ENCODE measurements around the gene KCNJ18.
"Not testable (repeated sequence)": the region's sequence is repeated elsewhere in the genome, so short reads cannot be mapped to it uniquely, and the experiment has no call there.

Gene KCNJ18

DNA sequence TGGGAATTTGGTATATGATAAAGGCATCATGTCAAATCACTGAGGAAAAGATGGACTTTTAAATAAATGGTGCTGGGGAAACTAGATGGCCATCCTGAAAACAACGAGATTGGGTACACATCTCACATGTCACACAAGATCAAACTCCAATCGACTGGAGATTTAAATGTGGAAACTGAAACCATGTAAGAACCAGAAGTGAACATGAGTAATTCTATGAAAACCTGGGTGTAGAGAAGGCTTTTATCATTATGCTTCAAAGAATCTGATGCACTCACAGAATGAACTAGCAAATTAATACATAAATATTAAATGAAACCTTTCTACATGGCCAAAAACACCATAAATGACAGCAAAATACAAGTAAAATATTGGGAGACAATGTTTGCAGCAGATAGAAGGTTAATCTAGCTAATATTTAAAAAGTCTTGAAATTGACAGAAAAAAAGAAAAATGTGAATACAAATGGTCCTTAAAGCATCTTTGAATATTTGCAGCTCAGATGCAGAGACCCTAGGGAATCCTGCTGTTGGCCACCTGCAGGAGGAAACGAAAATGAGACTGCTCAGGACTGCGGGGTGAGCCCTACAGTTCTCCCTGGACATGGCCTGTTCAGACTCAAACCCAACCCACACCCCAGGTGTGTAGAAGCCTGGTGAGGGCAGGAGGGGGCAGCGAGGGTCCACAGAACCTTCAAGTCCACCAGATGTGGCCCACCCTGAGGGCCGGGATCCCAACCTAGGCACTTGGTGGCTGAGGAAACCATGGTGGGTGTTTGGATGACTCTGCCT, 32.1 kb downstream of the KCNJ18 start:
- DNase-seq (ENCODE audit: low read depth in 2 of 2), result not testable (repeated sequence)

DNA sequence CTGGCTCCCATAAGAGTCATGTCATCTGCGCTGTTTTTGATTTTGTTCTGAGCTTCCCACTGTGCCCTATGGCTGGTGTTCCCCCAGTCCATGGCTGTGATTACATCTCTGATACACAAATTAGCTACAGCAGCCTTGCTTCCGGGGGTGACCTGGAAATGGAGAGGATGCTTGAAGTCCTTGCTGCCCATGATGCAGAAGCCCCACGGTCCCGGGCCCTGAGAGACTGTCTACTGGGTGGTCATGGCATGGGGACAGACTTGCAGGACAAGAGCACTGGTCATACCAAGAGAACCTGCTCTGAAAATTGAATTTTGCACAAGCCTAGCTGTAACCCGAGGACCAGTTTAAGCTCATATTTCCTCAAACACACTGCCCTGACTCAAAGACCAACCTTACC, 38.8 kb downstream of the KCNJ18 start:
- not testable (repeated sequence) for DNase-seq (ENCODE audit: low read depth in 2 of 2)

DNA sequence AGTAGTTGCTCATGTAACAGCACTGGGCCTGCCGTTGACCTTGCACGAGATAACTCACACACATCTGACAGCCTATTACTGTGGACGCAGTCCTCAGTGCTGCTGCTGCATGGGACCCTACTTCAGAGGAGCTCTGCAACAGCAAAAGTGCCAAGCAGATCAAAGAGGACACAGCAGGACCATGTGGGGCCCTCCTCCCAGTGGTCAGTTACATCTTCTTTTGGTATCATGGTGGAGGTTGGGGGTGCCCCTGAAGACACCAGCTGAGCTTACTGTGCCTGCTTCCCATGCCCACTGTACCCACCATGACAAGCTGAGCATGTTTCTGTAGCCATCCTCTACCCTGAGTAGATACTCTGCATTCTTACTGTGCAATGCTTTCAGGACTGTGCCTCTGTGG, 41.6 kb downstream of the KCNJ18 start:
- not testable (repeated sequence) for DNase-seq (ENCODE audit: low read depth in 2 of 2)

DNA sequence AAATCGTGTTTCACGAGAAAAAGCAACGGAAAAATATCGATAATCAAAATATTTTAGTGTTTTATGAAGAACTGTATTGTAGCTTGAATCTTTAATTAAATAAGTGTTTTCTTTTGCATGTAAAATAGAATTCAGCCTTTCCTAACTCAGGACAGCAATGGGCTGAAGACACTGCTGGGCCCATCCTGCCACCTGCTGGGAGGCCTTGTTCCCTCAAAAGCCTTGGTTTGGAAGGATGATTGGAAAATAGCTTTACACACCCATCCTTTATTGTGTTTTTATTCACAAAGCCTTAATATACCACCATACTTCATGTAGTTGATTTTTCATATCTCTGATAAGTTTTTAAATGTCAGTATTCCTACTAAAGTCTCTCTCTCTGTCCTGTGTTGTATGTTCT, 43.5 kb downstream of the KCNJ18 start:
- not testable (repeated sequence) for DNase-seq (ENCODE audit: low read depth in 2 of 2)

DNA sequence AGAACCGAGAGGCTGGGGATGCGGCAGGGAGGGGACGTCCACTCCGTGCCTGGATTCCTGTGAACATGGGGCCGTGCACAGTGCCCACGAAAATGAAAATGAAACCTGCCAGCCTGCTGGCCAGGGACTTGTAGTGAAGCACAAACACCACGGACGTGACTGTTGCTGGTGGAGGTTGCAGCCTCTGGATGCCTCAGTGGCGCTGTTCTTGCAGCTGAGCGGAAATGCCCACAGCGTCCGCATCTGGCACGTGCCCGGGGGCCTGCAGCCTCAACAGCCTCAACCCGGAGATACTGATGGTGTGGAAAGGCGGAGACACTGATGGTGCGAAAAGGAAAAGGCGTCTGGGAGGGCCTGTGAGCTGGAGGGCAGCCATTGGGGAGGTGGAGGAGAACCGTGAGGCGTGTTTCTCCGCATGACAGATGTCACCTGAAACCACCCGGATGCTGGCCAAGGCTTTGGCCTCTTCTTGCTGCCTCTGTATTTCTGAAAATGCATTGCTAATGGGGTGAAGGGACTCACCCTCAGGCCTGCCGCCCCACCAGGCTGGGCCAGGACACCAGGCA, 44.8 kb downstream of the KCNJ18 start:
- not testable (repeated sequence) for DNase-seq (ENCODE audit: low read depth in 2 of 2)

DNA sequence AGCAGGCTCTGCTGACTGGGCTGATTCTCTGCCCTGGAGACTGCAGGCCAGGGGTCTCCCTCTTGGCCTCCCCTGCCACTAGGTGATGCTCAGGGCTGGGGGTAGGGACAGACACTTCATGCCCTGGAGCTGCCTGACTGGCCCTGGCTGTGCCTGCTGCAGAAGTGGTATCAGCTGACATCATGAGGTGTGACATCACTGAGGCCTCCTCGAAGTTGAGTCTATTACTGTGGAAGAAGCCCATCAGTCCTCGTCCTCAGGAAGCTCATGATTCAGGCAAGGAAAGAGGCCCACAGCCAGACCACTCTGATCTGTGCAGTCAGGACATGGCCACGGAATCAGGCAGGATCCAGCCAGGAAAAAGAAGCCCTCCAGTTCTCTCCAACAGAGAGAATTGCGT, 45.9 kb downstream of the KCNJ18 start:
- DNase-seq (ENCODE audit: low read depth in 2 of 2), result not testable (repeated sequence)

DNA sequence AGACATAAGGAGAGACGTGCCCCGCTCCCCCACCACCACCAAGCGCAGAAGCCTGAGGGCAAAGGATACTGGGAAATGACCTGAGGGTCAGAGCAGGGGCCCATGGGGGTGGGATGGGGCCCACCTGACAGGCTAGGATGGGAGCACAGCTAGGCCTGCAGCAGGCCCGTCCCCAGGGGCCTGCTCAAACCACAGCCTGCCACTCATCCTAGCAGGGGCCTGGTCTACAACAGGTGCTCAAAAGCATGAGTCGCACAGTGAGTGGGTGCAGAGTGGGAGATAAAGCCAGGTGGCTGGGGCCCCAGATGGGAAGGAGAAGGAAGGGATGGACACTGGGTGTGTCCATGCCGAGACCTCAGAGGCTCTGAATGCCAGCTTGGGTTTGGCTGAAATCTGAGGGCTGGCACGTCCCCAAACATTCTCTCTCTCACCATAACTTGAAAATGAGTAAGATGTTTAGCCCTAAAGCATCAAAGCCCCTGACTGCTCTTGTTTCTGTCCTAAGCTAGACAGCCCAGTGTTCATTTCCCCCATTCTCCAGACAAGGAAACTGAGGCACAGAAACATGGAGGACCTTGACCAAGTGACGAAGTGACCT, 46.7 kb downstream of the KCNJ18 start:
- DNase-seq (ENCODE audit: low read depth in 2 of 2), result not testable (repeated sequence)

DNA sequence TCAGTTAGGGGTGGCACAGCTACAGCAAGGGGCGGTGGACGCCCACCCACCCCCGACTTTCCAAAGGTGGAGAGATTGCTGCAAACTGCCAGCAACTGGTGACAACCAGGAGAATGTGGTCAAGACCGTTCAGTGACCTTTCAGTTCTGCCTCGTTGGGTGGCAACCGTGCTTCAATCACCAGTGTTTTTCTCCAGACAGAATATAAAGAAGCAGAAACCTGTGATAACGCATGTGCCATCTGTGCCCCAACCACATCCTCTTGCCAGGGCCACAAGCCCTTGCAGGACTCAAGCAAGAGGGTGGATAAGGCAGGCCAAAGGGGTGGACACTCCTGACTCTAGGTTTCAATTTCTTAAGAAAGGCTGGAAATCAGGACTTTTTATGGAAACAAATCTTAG, 47.2 kb downstream of the KCNJ18 start:
- not testable (repeated sequence) for DNase-seq (ENCODE audit: low read depth in 2 of 2)

DNA sequence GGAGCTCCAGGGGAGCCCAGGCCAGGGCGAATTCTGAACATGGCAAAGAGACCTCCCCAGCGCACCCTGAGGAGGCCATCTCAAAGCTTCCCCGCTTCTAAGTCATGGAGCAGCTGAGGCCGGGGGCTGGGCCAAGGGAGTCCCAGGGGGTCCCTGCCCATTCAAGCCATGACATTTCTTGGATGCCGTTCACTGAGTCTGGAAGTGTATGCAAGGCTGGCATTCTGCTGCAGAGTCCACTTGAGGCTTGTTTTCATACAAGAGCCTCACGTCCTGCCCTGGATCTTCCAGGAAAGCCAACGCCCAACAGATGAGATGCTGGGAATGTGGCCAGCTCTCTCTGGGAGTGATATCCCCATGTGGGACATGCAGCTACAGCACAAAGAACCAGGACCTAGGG, 48.5 kb downstream of the KCNJ18 start:
- DNase-seq (ENCODE audit: low read depth in 2 of 2), result not testable (repeated sequence)

DNA sequence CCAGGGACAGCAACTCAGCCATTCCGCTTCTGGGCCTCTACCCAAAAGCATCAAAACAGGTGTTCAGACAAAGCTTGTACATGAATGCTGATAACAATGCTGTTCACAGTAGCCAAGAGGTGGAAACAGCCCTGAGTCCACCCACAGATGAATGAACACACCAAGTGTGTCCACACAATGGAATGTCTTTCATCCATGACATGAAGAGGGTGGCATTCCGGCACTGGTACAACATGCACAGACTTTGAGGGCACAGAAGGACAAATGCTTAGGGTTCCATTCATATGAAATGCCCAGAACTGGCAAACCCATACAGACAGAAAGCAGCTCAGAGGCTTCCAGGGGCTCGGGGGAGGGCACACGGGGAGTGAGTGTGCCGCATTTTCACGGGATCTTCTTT, 49.2 kb downstream of the KCNJ18 start:
- not testable (repeated sequence) for DNase-seq (ENCODE audit: low read depth in 2 of 2)

DNA sequence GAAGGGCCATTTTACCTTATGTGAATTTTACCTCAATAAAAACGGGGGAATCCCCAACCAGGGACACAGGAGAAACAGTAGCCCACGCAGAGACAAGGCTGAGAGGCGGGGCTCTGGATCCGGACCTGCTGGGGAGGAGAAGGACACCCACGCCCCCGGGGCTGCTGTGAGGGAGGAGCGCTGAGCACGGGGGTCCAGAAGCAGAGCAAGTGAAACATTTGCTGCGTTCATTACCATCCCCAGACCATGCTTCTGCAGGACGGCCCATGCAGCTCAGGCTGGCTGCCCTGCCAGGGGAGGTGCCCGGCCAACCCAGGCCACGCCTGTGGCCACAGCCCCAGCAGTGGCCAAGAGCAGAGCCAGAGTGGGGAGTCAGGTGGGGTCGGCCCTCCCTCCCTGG, 50.0 kb downstream of the KCNJ18 start:
- no peak for DNase-seq (ENCODE audit: low read depth in 2 of 2)

DNA sequence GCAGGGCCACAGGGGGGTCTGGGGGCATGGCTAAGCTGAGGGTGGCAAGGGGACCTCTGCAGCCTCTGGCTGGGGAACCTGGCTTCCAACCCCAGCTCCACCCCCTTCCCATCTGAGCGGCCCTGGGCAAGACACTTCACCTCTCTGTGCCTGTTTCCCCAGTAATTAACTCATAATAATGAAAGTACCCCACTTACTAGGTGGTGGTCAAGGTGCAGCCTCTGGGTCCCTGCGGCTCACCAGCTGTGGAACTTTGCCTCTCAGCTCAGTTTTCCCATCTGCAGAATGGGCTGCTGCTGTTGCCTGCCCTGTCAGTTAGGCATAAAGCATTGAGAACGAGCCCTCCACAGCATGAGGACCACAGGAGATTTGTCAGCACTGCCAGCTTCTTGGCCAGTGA, 51.8 kb downstream of the KCNJ18 start:
- DNase-seq (ENCODE audit: low read depth in 2 of 2), result not testable (repeated sequence)

DNA sequence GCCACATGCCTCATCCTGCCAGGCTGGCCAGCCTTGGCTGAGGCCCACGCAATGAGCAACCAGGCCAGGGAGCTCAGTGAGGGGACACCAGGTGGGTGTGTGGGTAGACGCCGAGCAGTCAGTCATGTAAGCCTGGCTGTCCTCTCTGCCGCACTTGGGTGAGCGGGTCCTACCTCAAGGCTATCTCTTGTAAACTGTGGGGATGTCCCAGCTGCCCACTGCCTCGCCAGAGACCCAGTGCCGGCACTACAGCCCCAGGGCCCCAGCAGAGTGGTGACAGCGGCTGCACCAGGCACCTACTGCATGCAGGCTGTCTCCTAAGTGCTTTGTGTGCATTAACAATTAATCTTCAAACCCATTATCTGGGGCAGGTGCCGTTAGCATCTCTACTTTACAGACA, 52.3 kb downstream of the KCNJ18 start:
- not testable (repeated sequence) for DNase-seq (ENCODE audit: low read depth in 2 of 2)

DNA sequence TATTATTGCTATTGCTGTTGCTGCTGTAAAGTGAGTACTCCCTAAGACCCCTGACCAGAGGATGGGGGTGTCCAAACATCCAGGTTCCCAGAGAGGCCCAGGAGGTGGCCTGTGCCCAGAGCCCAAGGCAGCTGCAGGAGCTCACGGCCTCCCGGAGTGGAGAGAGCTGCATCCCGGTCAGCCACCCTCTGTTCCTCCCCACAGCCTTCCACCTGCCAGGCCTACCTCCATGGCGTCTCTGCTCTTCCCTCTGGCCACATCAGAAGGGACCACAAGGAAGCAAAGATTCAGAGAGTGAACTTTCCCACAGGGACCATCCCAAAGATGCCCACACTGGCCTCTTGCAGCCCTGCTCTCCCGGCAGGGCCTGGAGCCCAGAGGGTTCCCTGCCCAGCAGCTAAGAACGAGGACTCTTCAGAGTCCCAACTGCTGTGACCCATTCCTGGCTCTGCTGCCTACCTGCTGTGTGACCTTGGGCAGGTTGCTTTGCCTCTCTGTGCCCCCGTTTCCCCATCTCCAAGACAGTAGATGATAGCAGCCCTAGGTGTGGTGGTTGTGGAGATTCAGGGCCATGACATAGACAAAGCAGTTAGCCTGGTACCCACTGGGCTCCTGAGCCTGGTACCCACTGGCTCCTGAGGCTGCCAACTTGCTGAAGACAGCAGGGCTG, 53.2 kb downstream of the KCNJ18 start:
- DNase-seq (ENCODE audit: low read depth in 2 of 2), result not testable (repeated sequence)

DNA sequence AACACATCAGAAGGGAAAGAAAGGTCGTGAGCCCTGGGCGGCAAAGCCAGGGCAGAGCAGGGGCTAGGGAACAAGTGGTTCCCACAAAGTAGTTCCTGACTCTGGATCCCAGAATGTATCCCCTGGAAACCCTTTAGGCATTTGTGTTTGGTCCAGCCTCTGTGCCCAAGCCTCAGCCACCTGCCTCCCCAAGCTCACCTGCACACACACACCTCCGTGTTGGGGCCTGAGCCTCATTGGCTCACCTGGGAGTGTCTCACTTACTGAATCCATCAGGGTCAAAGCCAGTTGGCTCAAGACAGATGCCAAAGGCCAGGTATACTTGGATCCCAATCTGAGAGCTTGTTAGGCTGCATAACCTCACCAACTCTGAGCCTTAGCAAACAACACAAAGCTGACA, 54.1 kb downstream of the KCNJ18 start:
- DNase-seq (ENCODE audit: low read depth in 2 of 2), result not testable (repeated sequence)

DNA sequence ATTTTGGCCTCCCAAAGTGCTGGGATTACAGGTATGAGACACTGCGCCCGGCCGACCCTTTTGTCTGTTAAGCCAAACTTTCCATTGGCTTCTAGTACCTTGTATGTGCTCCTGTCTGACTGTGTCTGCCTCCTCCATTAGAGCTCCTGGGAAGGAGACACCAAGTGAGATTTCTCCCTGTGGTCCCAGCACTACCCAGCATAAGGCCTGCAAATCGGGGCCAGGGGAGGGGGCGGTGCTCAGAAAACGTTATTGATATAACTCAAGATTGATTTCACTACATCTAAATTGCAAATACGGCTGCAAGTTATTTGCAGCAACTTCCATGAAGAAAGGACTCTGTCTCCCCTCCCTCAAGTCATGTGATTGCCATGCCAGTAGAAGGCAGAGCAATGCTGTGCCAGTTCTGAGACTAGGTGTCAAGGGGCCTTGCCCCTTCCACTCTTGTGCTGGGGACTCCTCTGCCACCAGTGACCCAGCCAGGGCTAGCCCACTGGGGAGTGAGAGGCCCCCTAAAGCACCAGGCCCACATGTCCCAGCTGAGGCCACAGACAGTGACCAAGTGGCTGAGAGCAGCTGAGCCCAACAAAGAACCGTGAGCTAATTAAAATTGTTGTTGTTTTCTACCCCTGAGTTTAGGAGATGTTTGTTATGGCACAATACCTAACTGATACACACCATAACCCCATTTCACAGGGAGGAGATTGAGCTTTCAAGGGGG, 55.0 kb downstream of the KCNJ18 start:
- DNase-seq (ENCODE audit: low read depth in 2 of 2), result not testable (repeated sequence)

DNA sequence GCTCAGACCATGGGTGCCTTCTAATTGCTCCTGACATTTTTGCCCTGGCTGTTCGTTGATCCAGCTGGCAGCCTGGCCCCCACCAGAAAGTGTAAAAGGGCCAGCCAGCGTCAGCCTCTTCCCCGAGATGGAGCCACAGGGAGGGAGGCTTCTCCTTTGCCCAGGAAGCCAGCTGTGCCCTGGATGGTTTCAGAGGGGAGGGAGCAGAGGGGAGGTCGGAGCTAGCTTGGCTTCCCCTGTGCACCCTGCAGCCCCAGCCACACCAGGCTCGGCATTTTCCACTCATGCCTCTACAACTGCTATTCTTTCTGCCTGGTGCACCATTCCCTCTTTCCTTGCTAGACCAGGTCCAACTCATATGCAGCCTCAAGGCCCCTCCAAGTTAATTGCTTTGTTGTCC, 56.4 kb downstream of the KCNJ18 start:
- not testable (repeated sequence) for DNase-seq (ENCODE audit: low read depth in 2 of 2)

DNA sequence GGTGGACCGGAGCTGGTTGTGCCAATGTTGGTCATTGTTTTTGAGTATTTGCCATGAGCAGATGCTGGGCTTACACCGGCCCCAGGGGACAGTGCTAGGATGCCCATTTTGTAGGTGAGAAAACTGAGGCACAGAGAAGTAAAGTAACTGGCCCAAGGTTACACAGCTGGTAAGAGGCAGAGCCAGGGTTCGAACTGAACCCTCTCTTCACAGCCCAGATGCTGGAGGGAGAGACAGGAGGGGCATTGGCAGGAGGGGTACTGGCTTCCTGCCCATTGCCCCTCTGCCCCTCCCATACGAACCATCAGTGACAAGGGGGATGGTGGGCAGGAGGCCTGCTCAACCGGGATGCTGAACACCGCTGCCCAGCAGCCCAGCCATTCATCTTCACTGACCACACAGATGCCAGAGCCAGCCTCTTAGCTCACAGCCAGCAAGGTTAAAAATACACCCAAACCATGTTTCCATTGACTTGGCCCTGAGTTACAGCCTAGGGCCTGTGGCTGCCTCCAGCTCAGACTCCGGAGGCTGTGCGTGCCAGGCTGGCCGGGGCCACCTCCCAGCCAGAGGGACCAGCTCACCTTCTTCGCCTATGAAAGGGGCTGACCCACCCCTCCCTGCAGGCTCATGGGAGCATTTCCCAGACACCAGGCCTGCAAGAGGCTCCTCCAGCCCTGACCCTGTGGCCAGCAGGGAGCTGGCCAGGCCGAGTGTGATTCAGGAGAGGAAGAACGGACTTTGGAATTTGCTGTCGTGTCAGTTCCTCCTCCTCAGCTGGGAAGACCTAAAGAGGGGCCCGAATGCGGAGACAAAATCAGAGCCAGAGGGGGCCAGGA, 57.6 kb downstream of the KCNJ18 start:
- DNase-seq (ENCODE audit: low read depth in 2 of 2), result not testable (repeated sequence)

DNA sequence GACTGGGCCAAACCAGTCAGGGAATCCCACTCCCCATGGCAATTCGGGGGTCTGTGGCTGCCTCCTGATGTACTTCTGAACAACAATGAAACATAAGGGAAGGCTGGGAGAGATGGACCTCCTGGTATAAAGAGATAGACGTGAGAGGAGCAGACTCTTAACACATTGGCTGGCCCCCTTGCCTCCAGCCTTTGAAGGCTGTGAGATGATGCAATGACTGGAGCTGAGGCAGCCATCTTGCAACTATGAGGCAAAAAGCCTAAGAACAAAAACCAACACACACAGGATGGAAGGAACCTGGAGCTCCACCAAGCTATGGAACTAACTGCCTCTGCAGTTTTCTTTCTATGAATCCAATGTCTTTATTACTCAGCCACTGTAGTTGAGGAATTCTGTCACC, 58.8 kb downstream of the KCNJ18 start:
- not testable (repeated sequence) for DNase-seq (ENCODE audit: low read depth in 2 of 2)
